HepG2 (cell line): ENCODE measurements around the gene PKD2L1. TPM values are rescaled to one million over a fixed set of nuclear protein-coding genes. Genes with fewer than 3 reads are reported as not detected.

Source experiments
- ATF1 ChIP-seq: IDR thresholded peaks from 2 replicates; pipeline ENCODE4 v1.6.1; 2016; ENCODE audit warnings: mild to moderate bottlenecking, control low read depth
- EZH2 ChIP-seq: conservative IDR thresholded peaks from 2 replicates; pipeline ENCODE4 v1.6.1; 2012; ENCODE audit warnings: mild to moderate bottlenecking, low read depth, low read length, moderate library complexity
- HOXA7 ChIP-seq: sonication (generic); formaldehyde crosslinking; IDR thresholded peaks from 2 replicates; pipeline ENCODE4 v1.8.1; 2022; ENCODE audit warnings: mild to moderate bottlenecking, missing genetic modification reagents, moderate library complexity
- NFIB ChIP-seq: sonication (generic); formaldehyde crosslinking; IDR thresholded peaks from 2 replicates; pipeline ENCODE4 v1.9.0; 2021; ENCODE audit warnings: missing genetic modification reagents, mild to moderate bottlenecking, borderline replicate concordance
- PPARG ChIP-seq: conservative IDR thresholded peaks from 2 replicates; pipeline ENCODE4 v1.6.1; 2016; ENCODE audit warnings: missing biosample characterization, missing genetic modification reagents
- RBM39 ChIP-seq: fragments of 200-400 bp; formaldehyde crosslinking; IDR thresholded peaks from one replicate; pipeline ENCODE4 v1.6.1; 2018; ENCODE audit warnings: antibody characterized with exemption, mild to moderate bottlenecking, low read depth, low read length; ENCODE audit not compliant: poor library complexity, severe bottlenecking
- ZNF44 ChIP-seq: sonication (generic); formaldehyde crosslinking; IDR thresholded peaks from 2 replicates; pipeline ENCODE4 v1.5.1; 2020; ENCODE audit warnings: mild to moderate bottlenecking, missing genetic modification reagents
- ZNF674 ChIP-seq: sonication (generic); formaldehyde crosslinking; IDR thresholded peaks from 2 replicates; pipeline ENCODE4 v1.5.0; 2020; ENCODE audit warnings: low read depth, mild to moderate bottlenecking, missing genetic modification reagents
- ZNF703 ChIP-seq: sonication (generic); formaldehyde crosslinking; IDR thresholded peaks from 2 replicates; pipeline ENCODE4 v1.5.1; 2020; ENCODE audit warnings: missing genetic modification reagents, mild to moderate bottlenecking, moderate library complexity, borderline replicate concordance
- ZNF772 ChIP-seq: sonication (generic); formaldehyde crosslinking; IDR thresholded peaks from 2 replicates; pipeline ENCODE4 v1.5.0; 2020; ENCODE audit warnings: mild to moderate bottlenecking, missing genetic modification reagents
- polyA plus RNA-seq, 8 experiments: library from polyadenylated mRNA; depleted of rRNA in 3 of 8; stranded (reverse) in 7 of 8; unstranded in 1 of 8; fragments of >200 nt; fragmentation: Illumina TruSeq in 4 of 8; extraction: Trizol in 4 of 8; gene quantifications; 2 replicates each; pipeline versions ENCODE4 v1.2.1 to v1.2.3, GENCODE V29; 2011 to 2016; ENCODE audit warnings: low read depth in 4 of 8, missing spikeins in 1 of 8, mixed read lengths in 1 of 8; ENCODE audit not compliant: insufficient read depth in 1 of 8
- total RNA-seq, 5 experiments: library from RNA; depleted of rRNA; stranded (reverse); fragments of >200 nt; fragmentation: Illumina TruSeq; extraction: Trizol; gene quantifications; 2 replicates each; pipeline ENCODE4 v1.2.3, GENCODE V29; 2016; ENCODE audit warnings: low read depth in 1 of 5
- TF ChIP-seq, protein P1 (sequence below): sonication (generic); formaldehyde crosslinking; IDR thresholded peaks from 2 replicates; pipeline ENCODE4 v1.5.0; 2020; ENCODE audit warnings: missing genetic modification reagents
- TF ChIP-seq, protein P2 (sequence below): sonication (generic); formaldehyde crosslinking; IDR thresholded peaks from 2 replicates; pipeline ENCODE4 v1.4.0; 2020; ENCODE audit warnings: missing genetic modification reagents, mild to moderate bottlenecking, borderline replicate concordance
- TF ChIP-seq, protein P3 (sequence below): sonication (generic); formaldehyde crosslinking; IDR thresholded peaks from 2 replicates; pipeline ENCODE4 v1.8.1; 2023; ENCODE audit warnings: mild to moderate bottlenecking, missing genetic modification reagents
- TF ChIP-seq, protein P4 (sequence below): sonication (generic); formaldehyde crosslinking; IDR thresholded peaks from 2 replicates; pipeline ENCODE4 v1.4.0; 2020; ENCODE audit warnings: missing genetic modification reagents

The PKD2L1 gene
- total and polyA plus RNA-seq, 2 of the 13 experiments (the other 11 are each of a cell fraction or from before 2014, with no cell fraction given) = 0.07 to 0.15 TPM

DNA sequence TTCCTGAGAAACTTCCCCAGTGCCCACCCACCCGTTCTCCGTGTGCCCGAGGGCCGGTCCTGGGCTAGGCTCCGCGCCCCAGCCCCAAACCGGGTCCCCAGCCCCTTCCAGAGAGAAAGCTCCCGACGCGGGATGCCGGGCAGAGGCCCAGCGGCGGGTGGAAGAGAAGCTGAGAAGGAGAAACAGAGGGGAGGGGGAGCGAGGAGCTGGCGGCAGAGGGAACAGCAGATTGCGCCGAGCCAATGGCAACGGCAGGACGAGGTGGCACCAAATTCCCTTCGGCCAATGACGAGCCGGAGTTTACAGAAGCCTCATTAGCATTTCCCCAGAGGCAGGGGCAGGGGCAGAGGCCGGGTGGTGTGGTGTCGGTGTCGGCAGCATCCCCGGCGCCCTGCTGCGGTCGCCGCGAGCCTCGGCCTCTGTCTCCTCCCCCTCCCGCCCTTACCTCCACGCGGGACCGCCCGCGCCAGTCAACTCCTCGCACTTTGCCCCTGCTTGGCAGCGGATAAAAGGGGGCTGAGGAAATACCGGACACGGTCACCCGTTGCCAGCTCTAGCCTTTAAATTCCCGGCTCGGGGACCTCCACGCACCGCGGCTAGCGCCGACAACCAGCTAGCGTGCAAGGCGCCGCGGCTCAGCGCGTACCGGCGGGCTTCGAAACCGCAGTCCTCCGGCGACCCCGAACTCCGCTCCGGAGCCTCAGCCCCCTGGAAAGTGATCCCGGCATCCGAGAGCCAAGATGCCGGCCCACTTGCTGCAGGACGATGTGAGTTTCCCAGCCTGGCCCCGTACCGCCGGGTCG, 16.9 kb upstream of the PKD2L1 start, which contains the start of gene SCD (continued):
- TF ChIP-seq, protein P1, sequence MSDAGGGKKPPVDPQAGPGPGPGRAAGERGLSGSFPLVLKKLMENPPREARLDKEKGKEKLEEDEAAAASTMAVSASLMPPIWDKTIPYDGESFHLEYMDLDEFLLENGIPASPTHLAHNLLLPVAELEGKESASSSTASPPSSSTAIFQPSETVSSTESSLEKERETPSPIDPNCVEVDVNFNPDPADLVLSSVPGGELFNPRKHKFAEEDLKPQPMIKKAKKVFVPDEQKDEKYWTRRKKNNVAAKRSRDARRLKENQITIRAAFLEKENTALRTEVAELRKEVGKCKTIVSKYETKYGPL (CRISPR knock-in tag) = 0 out of 2 replicates have a peak, but pooled peaks have one; percentile 19
- no peak for TF ChIP-seq RBM39
- TF ChIP-seq HOXA7 (CRISPR knock-in tag) = no peak
- TF ChIP-seq PPARG = 0 out of 2 replicates have a peak, but pooled peaks have one; percentile 39
- no peak for TF ChIP-seq ATF1 (CRISPR knock-in tag)
- TF ChIP-seq ZNF44 (CRISPR knock-in tag) = peak; percentile 7; the same call in 1 of the 2 replicates
- TF ChIP-seq EZH2 = no peak
- TF ChIP-seq, protein P2, sequence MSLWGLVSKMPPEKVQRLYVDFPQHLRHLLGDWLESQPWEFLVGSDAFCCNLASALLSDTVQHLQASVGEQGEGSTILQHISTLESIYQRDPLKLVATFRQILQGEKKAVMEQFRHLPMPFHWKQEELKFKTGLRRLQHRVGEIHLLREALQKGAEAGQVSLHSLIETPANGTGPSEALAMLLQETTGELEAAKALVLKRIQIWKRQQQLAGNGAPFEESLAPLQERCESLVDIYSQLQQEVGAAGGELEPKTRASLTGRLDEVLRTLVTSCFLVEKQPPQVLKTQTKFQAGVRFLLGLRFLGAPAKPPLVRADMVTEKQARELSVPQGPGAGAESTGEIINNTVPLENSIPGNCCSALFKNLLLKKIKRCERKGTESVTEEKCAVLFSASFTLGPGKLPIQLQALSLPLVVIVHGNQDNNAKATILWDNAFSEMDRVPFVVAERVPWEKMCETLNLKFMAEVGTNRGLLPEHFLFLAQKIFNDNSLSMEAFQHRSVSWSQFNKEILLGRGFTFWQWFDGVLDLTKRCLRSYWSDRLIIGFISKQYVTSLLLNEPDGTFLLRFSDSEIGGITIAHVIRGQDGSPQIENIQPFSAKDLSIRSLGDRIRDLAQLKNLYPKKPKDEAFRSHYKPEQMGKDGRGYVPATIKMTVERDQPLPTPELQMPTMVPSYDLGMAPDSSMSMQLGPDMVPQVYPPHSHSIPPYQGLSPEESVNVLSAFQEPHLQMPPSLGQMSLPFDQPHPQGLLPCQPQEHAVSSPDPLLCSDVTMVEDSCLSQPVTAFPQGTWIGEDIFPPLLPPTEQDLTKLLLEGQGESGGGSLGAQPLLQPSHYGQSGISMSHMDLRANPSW (CRISPR knock-in tag) = 0 out of 2 replicates have a peak, but pooled peaks have one; percentile 45
- TF ChIP-seq, protein P3, sequence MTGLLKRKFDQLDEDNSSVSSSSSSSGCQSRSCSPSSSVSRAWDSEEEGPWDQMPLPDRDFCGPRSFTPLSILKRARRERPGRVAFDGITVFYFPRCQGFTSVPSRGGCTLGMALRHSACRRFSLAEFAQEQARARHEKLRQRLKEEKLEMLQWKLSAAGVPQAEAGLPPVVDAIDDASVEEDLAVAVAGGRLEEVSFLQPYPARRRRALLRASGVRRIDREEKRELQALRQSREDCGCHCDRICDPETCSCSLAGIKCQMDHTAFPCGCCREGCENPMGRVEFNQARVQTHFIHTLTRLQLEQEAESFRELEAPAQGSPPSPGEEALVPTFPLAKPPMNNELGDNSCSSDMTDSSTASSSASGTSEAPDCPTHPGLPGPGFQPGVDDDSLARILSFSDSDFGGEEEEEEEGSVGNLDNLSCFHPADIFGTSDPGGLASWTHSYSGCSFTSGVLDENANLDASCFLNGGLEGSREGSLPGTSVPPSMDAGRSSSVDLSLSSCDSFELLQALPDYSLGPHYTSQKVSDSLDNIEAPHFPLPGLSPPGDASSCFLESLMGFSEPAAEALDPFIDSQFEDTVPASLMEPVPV = no peak
- no peak for TF ChIP-seq ZNF772 (CRISPR knock-in tag)
- no peak for TF ChIP-seq ZNF703
- peak; percentile 41; the same call in 1 of the 2 replicates for TF ChIP-seq NFIB (CRISPR knock-in tag)
- TF ChIP-seq ZNF674 = no peak
- TF ChIP-seq, protein P4, sequence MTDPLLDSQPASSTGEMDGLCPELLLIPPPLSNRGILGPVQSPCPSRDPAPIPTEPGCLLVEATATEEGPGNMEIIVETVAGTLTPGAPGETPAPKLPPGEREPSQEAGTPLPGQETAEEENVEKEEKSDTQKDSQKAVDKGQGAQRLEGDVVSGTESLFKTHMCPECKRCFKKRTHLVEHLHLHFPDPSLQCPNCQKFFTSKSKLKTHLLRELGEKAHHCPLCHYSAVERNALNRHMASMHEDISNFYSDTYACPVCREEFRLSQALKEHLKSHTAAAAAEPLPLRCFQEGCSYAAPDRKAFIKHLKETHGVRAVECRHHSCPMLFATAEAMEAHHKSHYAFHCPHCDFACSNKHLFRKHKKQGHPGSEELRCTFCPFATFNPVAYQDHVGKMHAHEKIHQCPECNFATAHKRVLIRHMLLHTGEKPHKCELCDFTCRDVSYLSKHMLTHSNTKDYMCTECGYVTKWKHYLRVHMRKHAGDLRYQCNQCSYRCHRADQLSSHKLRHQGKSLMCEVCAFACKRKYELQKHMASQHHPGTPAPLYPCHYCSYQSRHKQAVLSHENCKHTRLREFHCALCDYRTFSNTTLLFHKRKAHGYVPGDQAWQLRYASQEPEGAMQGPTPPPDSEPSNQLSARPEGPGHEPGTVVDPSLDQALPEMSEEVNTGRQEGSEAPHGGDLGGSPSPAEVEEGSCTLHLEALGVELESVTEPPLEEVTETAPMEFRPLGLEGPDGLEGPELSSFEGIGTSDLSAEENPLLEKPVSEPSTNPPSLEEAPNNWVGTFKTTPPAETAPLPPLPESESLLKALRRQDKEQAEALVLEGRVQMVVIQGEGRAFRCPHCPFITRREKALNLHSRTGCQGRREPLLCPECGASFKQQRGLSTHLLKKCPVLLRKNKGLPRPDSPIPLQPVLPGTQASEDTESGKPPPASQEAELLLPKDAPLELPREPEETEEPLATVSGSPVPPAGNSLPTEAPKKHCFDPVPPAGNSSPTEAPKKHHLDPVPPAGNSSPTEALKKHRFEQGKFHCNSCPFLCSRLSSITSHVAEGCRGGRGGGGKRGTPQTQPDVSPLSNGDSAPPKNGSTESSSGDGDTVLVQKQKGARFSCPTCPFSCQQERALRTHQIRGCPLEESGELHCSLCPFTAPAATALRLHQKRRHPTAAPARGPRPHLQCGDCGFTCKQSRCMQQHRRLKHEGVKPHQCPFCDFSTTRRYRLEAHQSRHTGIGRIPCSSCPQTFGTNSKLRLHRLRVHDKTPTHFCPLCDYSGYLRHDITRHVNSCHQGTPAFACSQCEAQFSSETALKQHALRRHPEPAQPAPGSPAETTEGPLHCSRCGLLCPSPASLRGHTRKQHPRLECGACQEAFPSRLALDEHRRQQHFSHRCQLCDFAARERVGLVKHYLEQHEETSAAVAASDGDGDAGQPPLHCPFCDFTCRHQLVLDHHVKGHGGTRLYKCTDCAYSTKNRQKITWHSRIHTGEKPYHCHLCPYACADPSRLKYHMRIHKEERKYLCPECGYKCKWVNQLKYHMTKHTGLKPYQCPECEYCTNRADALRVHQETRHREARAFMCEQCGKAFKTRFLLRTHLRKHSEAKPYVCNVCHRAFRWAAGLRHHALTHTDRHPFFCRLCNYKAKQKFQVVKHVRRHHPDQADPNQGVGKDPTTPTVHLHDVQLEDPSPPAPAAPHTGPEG (CRISPR knock-in tag) = peak; percentile 75; the same call in 1 of the 2 replicates
